H1 (cell line): ENCODE data around the gene COL8A2. TPM values are rescaled to one million over a fixed set of nuclear protein-coding genes. Genes with fewer than 3 reads are reported as not detected.
A peak's percentile ranks its signal among the peaks of the same experiment; 100 is the strongest.

Experiments
- CTCF ChIA-PET: fragments of 300-600 bp; sonication (Branson Sonifier 250); formaldehyde crosslinking; loops from one replicate; lab custom pipeline; 2021; ENCODE audit not compliant: partially characterized antibody; lab: Charles Lee
- POLR2A ChIA-PET: fragments of 300-600 bp; sonication (Branson Sonifier 250); formaldehyde crosslinking; loops from one replicate; lab custom pipeline; 2021; ENCODE audit warnings: inconsistent platforms; ENCODE audit not compliant: partially characterized antibody; lab: Charles Lee
- DNase-seq, 2 experiments: peaks; one replicate each; pipeline versions ENCODE4 v3.0.0 to v3.0.0-alpha.2; 2010 to 2022; ENCODE audit warnings: low spot score in 2 of 2, low read depth in 1 of 2, mixed read lengths in 1 of 2
- FAIRE-seq: peaks from 2 replicates; lab custom pipeline; 2011; peaks lifted over from hg19 to GRCh38; lab: Jason Lieb, UNC
- H2AFZ ChIP-seq: 2 replicates; pipeline ENCODE4 v1.8.1; 2012; ENCODE audit warnings: low read length, inconsistent platforms
- H2AK5ac ChIP-seq: 2 replicates; pipeline ENCODE4 v1.6.1; 2013; ENCODE audit warnings: low read depth, low read length
- H2BK120ac ChIP-seq: replicated peaks from 2 replicates; pipeline ENCODE3; 2013; ENCODE audit warnings: low read depth, low read length, inconsistent platforms
- H2BK12ac ChIP-seq: 2 replicates; pipeline ENCODE4 v1.6.1; 2013; ENCODE audit warnings: low read depth, low read length
- H2BK15ac ChIP-seq: 2 replicates; pipeline ENCODE4 v1.6.1; 2013; ENCODE audit warnings: low read length
- H2BK20ac ChIP-seq: 2 replicates; pipeline ENCODE4 v1.6.1; 2013; ENCODE audit warnings: low read length
- H2BK5ac ChIP-seq: 2 replicates; pipeline ENCODE4 v1.6.1; 2013; ENCODE audit warnings: low read depth, low read length
- H3K14ac ChIP-seq: 2 replicates; pipeline ENCODE4 v1.6.1; 2013; ENCODE audit warnings: inconsistent platforms; ENCODE audit not compliant: insufficient read length
- H3K18ac ChIP-seq: 2 replicates; pipeline ENCODE4 v1.6.1; 2013; ENCODE audit warnings: low read length; ENCODE audit errors: extremely low read depth
- H3K23ac ChIP-seq: 2 replicates; pipeline ENCODE4 v1.6.1; 2013; ENCODE audit warnings: inconsistent platforms; ENCODE audit not compliant: insufficient read length
- H3K23me2 ChIP-seq: 2 replicates; pipeline ENCODE4 v1.6.1; 2013; ENCODE audit warnings: low read depth, low read length
- H3K27ac ChIP-seq: 2 replicates; pipeline ENCODE4 v1.6.1; 2011; ENCODE audit warnings: low read depth, low read length, inconsistent platforms
- H3K27me3 ChIP-seq, 4 experiments: replicated peaks in 1 of 4; 1 replicate in 1 of 4; 2 replicates in 3 of 4; pipeline versions ENCODE4 v1.6.1 to v1.8.1; 2011 to 2013; ENCODE audit warnings: low read length in 3 of 4, mild to moderate bottlenecking in 3 of 4, inconsistent platforms in 2 of 4, mixed read lengths in 2 of 4, moderate library complexity in 1 of 4; ENCODE audit not compliant: control insufficient read depth in 3 of 4, insufficient read depth in 3 of 4; ENCODE audit errors: extremely low read depth in 1 of 4
- H3K36me3 ChIP-seq, 4 experiments: 2 replicates each; pipeline versions ENCODE4 v1.6.1 to v1.8.1; 2011 to 2013; ENCODE audit warnings: mild to moderate bottlenecking in 4 of 4, low read length in 3 of 4, moderate library complexity in 2 of 4, control low read depth in 1 of 4, inconsistent platforms in 1 of 4; ENCODE audit not compliant: insufficient read depth in 4 of 4, control insufficient read depth in 2 of 4
- H3K4ac ChIP-seq: replicated peaks from 2 replicates; pipeline ENCODE3; 2013; ENCODE audit warnings: low read length, low read depth, mixed read lengths, inconsistent platforms; ENCODE audit not compliant: insufficient read length
- H3K4me1 ChIP-seq, 4 experiments: replicated peaks in 1 of 4; 1 replicate in 1 of 4; 2 replicates in 3 of 4; pipeline versions ENCODE4 v1.6.1 to v1.8.1; 2011 to 2013; ENCODE audit warnings: low read length in 3 of 4, inconsistent platforms in 2 of 4, mixed read lengths in 1 of 4; ENCODE audit not compliant: insufficient read depth in 4 of 4, control insufficient read depth in 3 of 4
- H3K4me2 ChIP-seq, 2 experiments: 2 replicates each; pipeline versions ENCODE4 v1.6.1 to v1.8.1; 2011 to 2013; ENCODE audit warnings: low read depth in 2 of 2, low read length in 2 of 2, control low read depth in 1 of 2, inconsistent platforms in 1 of 2, mild to moderate bottlenecking in 1 of 2; ENCODE audit not compliant: insufficient read depth in 1 of 2
- H3K4me3 ChIP-seq, 4 experiments: fragments of 200-600, 300-600 bp in 1 of 4; sonication (generic), shearing (Covaris generic), sonication (Bioruptor Twin) in 1 of 4; 2 replicates each; pipeline versions ENCODE4 v1.5.1 to v1.8.1; 2011 to 2016; ENCODE audit warnings: low read length in 4 of 4, low read depth in 3 of 4, control low read depth in 2 of 4, inconsistent platforms in 2 of 4, mild to moderate bottlenecking in 2 of 4, mixed read lengths in 1 of 4, moderate library complexity in 1 of 4; ENCODE audit not compliant: insufficient read depth in 2 of 4; ENCODE audit errors: extremely low read depth in 1 of 4
- H3K56ac ChIP-seq: replicated peaks from 2 replicates; pipeline ENCODE3; 2013; ENCODE audit warnings: low read depth, mild to moderate bottlenecking, mixed read lengths, low read length, inconsistent platforms; ENCODE audit not compliant: insufficient read length
- H3K79me1 ChIP-seq: 2 replicates; pipeline ENCODE4 v1.6.1; 2013; ENCODE audit warnings: low read depth, low read length, control low read depth
- H3K79me2 ChIP-seq, 2 experiments: 2 replicates each; pipeline versions ENCODE4 v1.6.1 to v1.8.1; 2012 to 2013; ENCODE audit warnings: low read length in 2 of 2, mild to moderate bottlenecking in 2 of 2, inconsistent platforms in 1 of 2; ENCODE audit not compliant: insufficient read depth in 2 of 2, control insufficient read depth in 1 of 2
- H3K9ac ChIP-seq, 4 experiments: replicated peaks in 1 of 4; 1 replicate in 1 of 4; 2 replicates in 3 of 4; pipeline versions ENCODE4 v1.6.1 to v1.8.1; 2011 to 2013; ENCODE audit warnings: low read depth in 3 of 4, low read length in 3 of 4, control low read depth in 2 of 4, mild to moderate bottlenecking in 2 of 4, moderate library complexity in 2 of 4, inconsistent platforms in 1 of 4; ENCODE audit errors: extremely low read depth in 1 of 4
- H3K9me3 ChIP-seq, 2 experiments: 2 replicates each; pipeline versions ENCODE4 v1.6.1 to v1.8.1; 2012 to 2013; ENCODE audit warnings: mild to moderate bottlenecking in 2 of 2, moderate library complexity in 2 of 2, control low read depth in 1 of 2, inconsistent platforms in 1 of 2, low read depth in 1 of 2, low read length in 1 of 2, mixed read lengths in 1 of 2; ENCODE audit not compliant: insufficient read depth in 2 of 2
- H4K20me1 ChIP-seq, 2 experiments: replicated peaks in 1 of 2; 2 replicates each; pipeline versions ENCODE3 to v1.8.1; 2011 to 2013; ENCODE audit warnings: inconsistent platforms in 2 of 2, low read length in 2 of 2, mild to moderate bottlenecking in 1 of 2; ENCODE audit not compliant: insufficient read depth in 2 of 2, control insufficient read depth in 1 of 2
- H4K5ac ChIP-seq: 2 replicates; pipeline ENCODE4 v1.6.1; 2013; ENCODE audit warnings: low read length, low read depth, mixed read lengths, inconsistent platforms; ENCODE audit not compliant: insufficient read length
- H4K8ac ChIP-seq: 2 replicates; pipeline ENCODE4 v1.8.0; 2013; ENCODE audit warnings: mild to moderate bottlenecking, moderate library complexity, low read length, inconsistent platforms; ENCODE audit not compliant: insufficient read depth; ENCODE audit errors: extremely low read depth
- H4K91ac ChIP-seq: replicated peaks from 2 replicates; pipeline ENCODE3; 2013; ENCODE audit warnings: low read length, mixed read lengths, inconsistent platforms; ENCODE audit not compliant: insufficient read length
- CREB1 ChIP-seq: IDR thresholded peaks from 2 replicates; pipeline ENCODE4 v1.6.1; 2012; ENCODE audit warnings: inconsistent platforms
- EP300 ChIP-seq, 2 experiments: IDR thresholded peaks; 1 replicate in 1 of 2; 2 replicates in 1 of 2; pipeline ENCODE4 v1.6.1; 2011 to 2012; ENCODE audit warnings: low read depth in 2 of 2, low read length in 2 of 2, mild to moderate bottlenecking in 2 of 2, borderline replicate concordance in 1 of 2, inconsistent platforms in 1 of 2, moderate library complexity in 1 of 2
- JUN ChIP-seq: IDR thresholded peaks from 2 replicates; pipeline ENCODE4 v1.6.1; 2011; ENCODE audit warnings: low read depth, mild to moderate bottlenecking, improper control_type of control experiment, low read length
- KDM5A ChIP-seq: fragments of 200-600 bp; IDR thresholded peaks from 2 replicates; pipeline ENCODE4 v1.7.1; 2012; ENCODE audit warnings: mild to moderate bottlenecking, low read length, inconsistent platforms, mixed read lengths
- MAFK ChIP-seq: IDR thresholded peaks from 2 replicates; pipeline ENCODE4 v1.6.1; 2012; ENCODE audit warnings: low read depth, mild to moderate bottlenecking, improper control_type of control experiment, low read length
- POLR2AphosphoS5 ChIP-seq: IDR thresholded peaks from 2 replicates; pipeline ENCODE4 v1.6.1; 2011; ENCODE audit warnings: low read depth, low read length
- YY1 ChIP-seq: IDR thresholded peaks from 2 replicates; pipeline ENCODE4 v1.6.1; 2011; ENCODE audit warnings: low read depth, mild to moderate bottlenecking, low read length
- WGBS, 2 experiments: shearing (Covaris generic) in 1 of 2; methylation state at CpG; one replicate each; pipeline versions ENCODE4 v1.1.6 to v1.1.7; 2013 to 2015; ENCODE audit warnings: low lambda C conversion rate in 2 of 2, mixed read lengths in 2 of 2, inconsistent platforms in 1 of 2, low coverage in 1 of 2, missing lambda C conversion rate in 1 of 2; ENCODE audit not compliant: insufficient replicate concordance in 2 of 2, insufficient coverage in 1 of 2, insufficient read length in 1 of 2; ENCODE audit errors: extremely low coverage in 1 of 2, missing lambda C conversion rate in 1 of 2; 5-methylcytosine and 5-hydroxymethylcytosine counted together
- polyA plus RNA-seq, 7 experiments: library from polyadenylated mRNA; depleted of rRNA in 3 of 7; stranded (reverse) in 5 of 7; unstranded in 2 of 7; fragments of >200 nt in 5 of 7; fragments of 200-250 nt in 2 of 7; gene quantifications; 1 replicate in 5 of 7; 2 replicates in 1 of 7; 4 replicates in 1 of 7; pipeline versions ENCODE4 v1.2.1 to v1.2.3, GENCODE V29; 2011 to 2013; ENCODE audit warnings: missing spikeins in 2 of 7, mixed read lengths in 2 of 7
- total RNA-seq: library from RNA; stranded (reverse); fragmentation: NEBNext Ultra II Directional; extraction: Animal tissue kit (Norgen Biotek cat#: 25700); gene quantifications from 2 replicates; pipeline ENCODE4 v1.2.1, GENCODE V29; 2021

Gene COL8A2
- total and polyA plus RNA-seq, 2 of the 8 experiments (the other 6 are each of a cell fraction or from before 2014, with no cell fraction given), result 2.1 to 2.8 TPM

DNA sequence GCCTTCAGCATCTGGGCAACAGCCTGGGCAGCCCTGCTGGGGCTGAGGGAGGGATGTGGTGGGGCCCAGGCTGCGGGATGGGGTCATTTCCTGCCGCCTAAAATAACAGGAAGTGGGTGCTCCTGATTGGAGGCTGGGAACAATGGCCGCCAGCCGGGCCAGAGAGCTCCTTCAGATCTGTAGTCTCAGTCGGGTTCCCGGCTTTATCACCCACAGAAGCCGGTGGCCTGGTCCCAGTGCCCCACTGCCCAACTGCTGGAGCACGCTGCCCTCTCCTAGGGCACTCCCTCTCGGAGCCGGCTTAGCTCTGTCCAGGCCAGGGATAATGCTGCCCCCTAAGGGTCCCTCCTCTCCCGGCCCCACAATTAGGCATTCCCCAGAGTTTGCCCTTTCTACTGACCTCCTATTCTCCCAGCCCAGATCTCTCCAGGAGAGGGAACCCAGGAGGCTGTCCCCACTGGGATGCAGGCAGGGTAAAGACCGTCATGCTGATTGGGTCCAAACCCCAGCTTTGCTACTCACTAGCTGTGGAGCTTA, 36.0 kb upstream of the COL8A2 start:
- Histone ChIP-seq H3K4me1 (peaks cover 0 to 22% (median 13%) of the 10 kb centered on the region in 4 experiments; a peak in 6 of 7 replicates), H3K79me1 (peaks cover 17% of the 10 kb centered on the region), H3K79me2 (peaks cover 0 to 50% of the 10 kb centered on the region in 2 experiments; a peak in 3 of 4 replicates), H3K36me3 (no peaks in the 10 kb centered on the region), H3K56ac (no peak overlapping the region), H3K27ac (peak overlapping the region; percentile 89; the same call in 1 of the 2 replicates), H4K5ac (peak overlapping the region; percentile 90), H3K4me3 (peak overlapping the region; percentile 29 to 60 (median 48)), H2BK5ac (peak overlapping the region; percentile 84), H3K9me3 (no peaks in the 10 kb centered on the region), H3K4ac (peak overlapping the region; percentile 57), H2BK12ac (no peak overlapping the region; the same call in 1 of the 2 replicates), H2BK20ac (no peak overlapping the region), H3K27me3 (no peaks in the 10 kb centered on the region), H2AFZ (no peak overlapping the region), H2BK15ac (0 out of 2 replicates have a peak overlapping the region, but pooled peaks have one; percentile 83), H2BK120ac (no peak overlapping the region), H4K91ac (peak overlapping the region; percentile 41), H4K8ac (peak overlapping the region; percentile 84), H4K20me1 (peaks cover 0 to 17% of the 10 kb centered on the region in 2 experiments), H3K9ac (peak overlapping the region in 3 of 4 experiments; percentile 61 to 78 (median 70); a peak in 5 of 7 replicates), H3K4me2 (peak overlapping the region; percentile 62 to 76), H3K14ac (no peak overlapping the region), H3K23me2 (peaks cover 6% of the 10 kb centered on the region; the same call in 1 of the 2 replicates), H3K18ac (peak overlapping the region; percentile 80), H2AK5ac (no peak overlapping the region), H3K23ac (no peak overlapping the region)
- WGBS, 2 experiments, result 6% methylated on average over 12 of the region's 12 CpGs; no CpG with 5 or more reads in 1 of the 2 experiments
- ChIA-PET CTCF (interaction anchor here (0.7 to 17.6 kb wide), 20 partner anchors 11 to 260 kb away, joined by 3 to 233 read pairs (median 5); partner anchors contain the start of genes THRAP3 and TRAPPC3), POLR2A (interaction anchor here (0.6 to 4.3 kb wide), 15 partner anchors 9 to 152 kb away, joined by 3 to 49 read pairs (median 9); partner anchors contain the start of genes THRAP3 and TRAPPC3)
- DNase-seq (peak in 1 of 2 experiments; percentile 82), FAIRE-seq (no peak)
- TF ChIP-seq KDM5A (0 out of 2 replicates have a peak, but pooled peaks have one; percentile 56), JUN (no peak), CREB1 (peak; percentile 76), POLR2AphosphoS5 (peak; percentile 73; the same call in 1 of the 2 replicates), YY1 (peak; percentile 96), EP300 (IDR thresholded peaks at IDR 0.05; ENCODE audit: borderline replicate concordance in 1 of 2, low read depth in 2 of 2, low read length in 2 of 2) (no peak), MAFK (no peak)
